Right lobe of liver (tissue), 6 donors: ENCODE measurements around the gene ZNF609. TPM values are rescaled to one million over a fixed set of nuclear protein-coding genes. Genes with fewer than 3 reads are reported as not detected.

Experiments used
- ATAC-seq, 4 donors: fragments of 200-7000 bp; cut with Tn5 transposase; one replicate each; pipeline ENCODE4 v1.9.1; 2020; ENCODE audit warnings: mild to moderate bottlenecking in 4 of 4, moderate library complexity in 4 of 4
- DNase-seq, 3 donors: peaks; one replicate each; pipeline ENCODE4 v3.0.0-alpha.2; 2020
- H3K27ac ChIP-seq, 3 donors: fragments of 200-600 bp; one replicate each; pipeline ENCODE4 v1.8.0; 2022
- H3K27me3 ChIP-seq, 2 donors: fragments of 200-600 bp; one replicate each; pipeline ENCODE4 v1.8.0; 2022
- H3K36me3 ChIP-seq, 4 donors: fragments of 200-600 bp; sonication (generic) in 1 of 4; one replicate each; pipeline versions ENCODE4 v1.5.1 to v1.8.0; 2017 to 2022; ENCODE audit warnings: control low read depth in 1 of 4
- H3K4me1 ChIP-seq, 4 donors: fragments of 200-600 bp; sonication (generic) in 1 of 4; one replicate each; pipeline versions ENCODE4 v1.5.1 to v1.8.0; 2017 to 2022; ENCODE audit warnings: control low read depth in 1 of 4
- H3K4me3 ChIP-seq, 3 donors: fragments of 200-600 bp; one replicate each; pipeline ENCODE4 v1.8.0; 2022
- H3K9me3 ChIP-seq, 4 donors: fragments of 200-600 bp; sonication (generic) in 1 of 4; one replicate each; pipeline versions ENCODE4 v1.5.1 to v1.8.0; 2017 to 2022; ENCODE audit warnings: control low read depth in 1 of 4
- CTCF ChIP-seq, 4 donors: fragments of 200-600 bp in 3 of 4; fragments of 450-650 bp in 1 of 4; IDR thresholded peaks; one replicate each; pipeline versions ENCODE4 v1.5.1 to v1.8.0; 2016 to 2022; ENCODE audit warnings: antibody characterized with exemption in 4 of 4, mild to moderate bottlenecking in 2 of 4
- POLR2A ChIP-seq: fragments of 450-650 bp; IDR thresholded peaks from one replicate; pipeline ENCODE4 v1.6.1; 2017; ENCODE audit warnings: antibody characterized with exemption, mild to moderate bottlenecking
- WGBS: methylation state at CpG from one replicate; pipeline ENCODE4 v1.1.6; 2018; ENCODE audit warnings: low coverage, low lambda C conversion rate; ENCODE audit not compliant: insufficient coverage; ENCODE audit errors: missing lambda C conversion rate; 5-methylcytosine and 5-hydroxymethylcytosine counted together
- intact Hi-C, 2 donors: fragments of 100-400 bp; cut with DNase I; formaldehyde crosslinking; loops; one replicate each; pipeline versions ENCODE4 v1.11.2 to v1.14.1; 2022
- total RNA-seq, 6 experiments: library from RNA; depleted of rRNA in 2 of 6; stranded (reverse); fragments of >200 nt in 2 of 6; fragmentation: NEBNext Ultra II Directional in 3 of 6; extraction: Animal tissue kit (Norgen Biotek cat#: 25700) in 3 of 6; gene quantifications; one replicate each; pipeline versions ENCODE4 v1.1.0 to v1.2.4, GENCODE V29; 2016 to 2023
- donor health status: DM: no; HTN: yes; CAD: no.
- donor health status: DM: no; HTN: no; CAD: no.
- donor health status: DM: no; HTN: no; CAD: no.
- donor health status: DM: no; HTN: yes; CAD: no.
- donor health status: DM: no; HTN: yes; CAD: no.

Gene ZNF609
- total RNA-seq, 6 experiments from 2014 or later: 10.7 to 16.1 (median 13.5) TPM

DNA sequence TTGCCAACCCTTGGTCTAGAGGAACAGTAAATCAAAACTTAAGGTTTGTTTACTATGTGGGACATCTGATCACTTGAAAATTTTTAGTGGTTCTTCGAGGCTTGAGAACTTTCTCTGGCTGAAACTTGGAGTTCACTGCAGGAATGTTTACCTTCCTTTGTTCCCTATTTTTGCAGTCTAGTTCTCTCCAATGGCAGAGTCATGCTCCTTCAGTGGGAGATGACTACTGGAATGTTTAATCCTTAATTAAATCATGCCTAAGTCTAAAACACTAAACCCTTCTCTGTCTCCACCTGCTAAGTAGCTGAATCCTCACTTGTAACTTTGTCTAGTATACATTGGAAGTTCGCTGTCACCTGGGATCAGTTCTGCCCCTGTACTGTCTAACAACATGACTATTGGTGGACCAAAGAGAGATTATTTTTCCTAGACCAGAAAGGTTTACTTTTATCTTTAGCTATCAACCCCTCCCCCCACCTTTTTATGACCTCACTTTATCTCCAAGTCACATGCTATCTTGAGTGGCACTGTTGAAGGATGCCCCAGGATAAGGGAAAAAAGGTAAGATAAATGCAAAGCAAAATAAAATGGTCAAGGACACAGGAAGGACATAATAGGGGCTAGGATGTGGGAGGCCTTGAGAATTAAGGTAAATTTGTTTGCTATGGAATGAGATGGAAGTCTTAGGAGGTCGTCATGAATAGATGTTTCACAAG lies 1.2 kb upstream of the ZNF609 start:
- intact Hi-C loops: no loop called here
- peaks cover 0 to 50% (median 15%) of the 10 kb centered on the region in 4 donors for H3K4me1 ChIP-seq
- no peaks in the 10 kb centered on the region for H3K36me3 ChIP-seq
- no peak for DNase-seq
- H3K27me3 ChIP-seq: no peaks in the 10 kb centered on the region
- TF ChIP-seq CTCF (IDR thresholded peaks at IDR 0.05) (no peak), POLR2A (no peak)
- no peak for ATAC-seq
- 62% methylated on average over 3 of the region's 3 CpGs for WGBS
- peaks cover 0 to 2% (median 0%) of the 10 kb centered on the region in 4 donors for H3K9me3 ChIP-seq
- H3K4me3 ChIP-seq: no peak overlapping the region
- no peak overlapping the region for H3K27ac ChIP-seq

- Histone ChIP-seq H3K27ac (peak overlapping the region; percentile 68 to 80 (median 70)), H3K4me1 (peaks cover 0 to 47% (median 11%) of the 10 kb centered on the region in 4 donors), H3K4me3 (peak overlapping the region; percentile 42 to 65 (median 57)), H3K27me3 (no peaks in the 10 kb centered on the region), H3K9me3 (peaks cover 0 to 2% (median 0%) of the 10 kb centered on the region in 4 donors), H3K36me3 (no peaks in the 10 kb centered on the region)
- TF ChIP-seq CTCF (IDR thresholded peaks at IDR 0.05): peak in 2 of 4 donors; percentile 9 to 17
- peak; percentile 72 for TF ChIP-seq POLR2A
- intact Hi-C loops: no loop called here
- peak; percentile 29 to 58 (median 55) for DNase-seq
- 1% methylated on average over 35 of the region's 56 CpGs for WGBS
- ATAC-seq: peak; percentile 71 to 83 (median 75)
Measured at GRCh38 chr15:64460724-64461720, 644 bp downstream of the ZNF609 start.

DNA sequence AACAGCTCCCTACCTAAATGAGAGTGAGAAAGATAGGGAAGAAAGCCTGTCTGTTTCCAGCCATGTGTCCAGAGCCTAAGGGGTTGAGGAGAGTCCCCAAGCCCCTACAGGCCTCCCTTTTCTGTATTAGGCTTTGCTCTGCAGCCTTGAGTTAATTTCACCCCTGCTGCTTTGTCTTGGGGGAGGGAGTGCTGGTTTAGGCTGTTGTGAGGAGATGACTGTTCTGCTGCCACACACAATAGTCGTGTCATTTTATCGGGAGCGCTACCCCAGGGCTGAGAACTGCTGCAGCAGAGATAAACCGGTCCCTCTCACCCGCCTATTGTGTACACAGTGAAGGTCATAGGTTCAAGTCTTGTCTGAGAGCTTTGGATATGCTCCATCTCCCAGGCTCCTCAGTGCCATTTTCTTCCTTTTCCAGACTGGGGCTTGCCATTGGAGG lies 1.4 kb downstream of the ZNF609 start:
- peak overlapping the region; percentile 49 to 70 (median 68) for H3K27ac ChIP-seq
- DNase-seq: no peak
- no peak for TF ChIP-seq CTCF (IDR thresholded peaks at IDR 0.05)
- TF ChIP-seq POLR2A: no peak
- no peaks in the 10 kb centered on the region for H3K36me3 ChIP-seq
- intact Hi-C loops: no loop called here
- peaks cover 0 to 43% (median 7%) of the 10 kb centered on the region in 4 donors for H3K4me1 ChIP-seq
- H3K9me3 ChIP-seq: peaks cover 0 to 2% (median 0%) of the 10 kb centered on the region in 4 donors
- 2% methylated on average over 5 of the region's 5 CpGs for WGBS
- peak; percentile 15 to 50 (median 25) for ATAC-seq
- no peaks in the 10 kb centered on the region for H3K27me3 ChIP-seq
- H3K4me3 ChIP-seq: peak overlapping the region; percentile 10 to 65 (median 57)

- TF ChIP-seq POLR2A (no peak), CTCF (IDR thresholded peaks at IDR 0.05) (no peak)
- intact Hi-C loops: no loop called here
- Histone ChIP-seq H3K4me1 (peaks cover 0 to 35% (median 7%) of the 10 kb centered on the region in 4 donors), H3K36me3 (no peaks in the 10 kb centered on the region), H3K4me3 (no peak overlapping the region), H3K9me3 (peaks cover 0 to 2% (median 0%) of the 10 kb centered on the region in 4 donors), H3K27ac (no peak overlapping the region), H3K27me3 (no peaks in the 10 kb centered on the region)
- ATAC-seq (no peak), DNase-seq (no peak)
Measured at GRCh38 chr15:64462492-64462891, 2.1 kb downstream of the ZNF609 start.
